IPS-NIHi7 (cell line): ENCODE results near the gene MEG3.
"Not testable (repeated sequence)": the region's sequence is repeated elsewhere in the genome, so short reads cannot be mapped to it uniquely, and the experiment has no call there.

Experiments used
- DNase-seq: peaks from one replicate; pipeline ENCODE4 v3.0.0; 2012; ENCODE audit warnings: mixed read lengths; ENCODE audit errors: extremely low spot score

Gene MEG3

GRCh38 chr14:100815478-100816285 is 10.2 kb upstream of the MEG3 start:
- DNase-seq = no peak

DNA sequence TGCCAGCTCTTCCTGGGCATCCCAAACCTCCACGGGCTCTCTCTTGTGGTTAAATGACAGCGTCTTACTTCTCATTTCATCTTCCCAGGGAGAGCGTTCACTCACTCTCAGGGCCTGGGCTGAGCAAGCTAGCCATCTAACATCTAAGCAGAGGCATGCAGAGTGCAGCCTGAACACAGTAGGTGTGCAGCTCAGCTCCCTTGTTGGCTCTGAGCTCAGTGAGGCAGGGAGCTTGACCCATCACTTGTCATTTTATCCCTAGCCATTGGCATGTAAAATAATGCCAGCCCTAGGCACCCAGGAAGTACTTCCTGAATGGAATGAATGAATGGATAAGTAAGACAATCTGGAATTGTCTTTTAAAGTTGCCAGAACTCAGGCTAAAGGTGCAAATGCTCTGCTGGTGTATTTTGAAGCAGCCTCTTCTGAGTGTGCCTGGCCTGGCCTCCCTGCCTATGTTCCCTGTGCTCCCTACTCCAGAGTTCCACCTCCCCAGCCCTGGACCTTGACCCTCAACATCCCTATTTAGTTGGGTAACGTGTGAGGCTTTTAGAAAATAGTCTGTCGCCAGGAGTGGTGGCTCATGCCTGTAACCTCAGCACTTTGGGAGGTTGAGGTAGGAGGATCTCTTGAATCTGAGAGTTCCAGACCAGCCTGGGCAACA is 9.5 kb upstream of the MEG3 start:
- DNase-seq = no peak

GRCh38 chr14:100816950-100817901 is 8.7 kb upstream of the MEG3 start:
- DNase-seq = no peak

DNA sequence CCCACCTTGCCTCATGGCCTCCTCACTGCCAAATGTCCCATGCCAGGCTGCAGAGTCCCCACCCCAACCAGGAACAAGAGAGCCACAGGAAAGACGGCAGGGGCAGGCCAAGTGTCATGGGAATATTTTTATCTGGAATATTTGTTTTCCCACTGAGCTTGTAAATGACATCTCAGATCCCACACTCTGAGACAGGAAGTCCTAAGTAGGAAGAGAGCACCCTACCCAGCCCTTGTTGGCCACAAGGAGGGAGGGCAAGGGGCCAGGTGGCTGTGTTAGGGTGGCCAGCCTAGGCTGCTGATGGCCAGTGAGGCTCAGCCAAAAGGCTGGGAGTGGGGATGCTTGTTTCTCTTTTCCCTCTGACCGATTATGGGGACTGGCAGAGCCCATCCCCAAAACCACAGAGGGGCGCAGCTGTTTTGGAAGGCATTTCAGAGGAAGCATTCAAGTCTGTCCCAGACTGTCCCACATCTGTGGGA is 7.7 kb upstream of the MEG3 start:
- DNase-seq = no peak

GRCh38 chr14:100818923-100819322 is 7.0 kb upstream of the MEG3 start:
- DNase-seq = not testable (repeated sequence)

GRCh38 chr14:100819453-100819828 is 6.5 kb upstream of the MEG3 start:
- DNase-seq = no peak

DNA sequence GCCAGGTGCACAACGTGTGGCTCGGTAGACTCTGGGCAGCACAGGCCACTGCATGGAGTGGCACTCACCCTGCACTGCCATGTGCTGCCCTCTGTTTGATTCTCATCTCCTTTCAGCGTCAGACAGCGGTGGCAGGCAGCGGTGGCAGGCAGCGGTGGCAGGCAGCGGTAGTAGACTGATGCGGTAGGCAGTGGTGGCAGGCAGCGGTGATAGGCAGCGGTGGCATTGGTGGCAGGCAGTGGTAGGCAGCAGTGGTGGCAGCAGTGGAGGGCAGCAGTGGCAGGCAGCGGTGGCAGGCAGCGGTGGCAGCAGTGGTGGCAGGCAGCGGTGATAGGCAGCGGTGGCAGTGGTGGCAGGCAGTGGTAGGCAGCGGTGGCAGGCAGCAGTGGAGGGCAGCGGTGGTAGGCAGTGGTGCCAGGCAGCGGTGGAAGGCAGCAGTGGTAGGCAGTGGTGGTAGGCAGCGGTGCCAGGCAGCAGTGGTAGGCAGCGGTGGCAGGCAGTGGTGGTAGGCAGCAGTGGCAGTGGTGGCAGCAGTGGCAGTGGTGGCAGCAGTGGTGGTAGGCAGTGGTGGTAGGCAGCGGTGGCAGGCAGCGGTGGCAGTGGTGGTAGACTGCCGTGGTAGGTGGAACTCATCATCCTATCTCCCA is 6.0 kb upstream of the MEG3 start:
- DNase-seq = no peak

GRCh38 chr14:100820957-100821356 is 5.0 kb upstream of the MEG3 start:
- DNase-seq = no peak

DNA sequence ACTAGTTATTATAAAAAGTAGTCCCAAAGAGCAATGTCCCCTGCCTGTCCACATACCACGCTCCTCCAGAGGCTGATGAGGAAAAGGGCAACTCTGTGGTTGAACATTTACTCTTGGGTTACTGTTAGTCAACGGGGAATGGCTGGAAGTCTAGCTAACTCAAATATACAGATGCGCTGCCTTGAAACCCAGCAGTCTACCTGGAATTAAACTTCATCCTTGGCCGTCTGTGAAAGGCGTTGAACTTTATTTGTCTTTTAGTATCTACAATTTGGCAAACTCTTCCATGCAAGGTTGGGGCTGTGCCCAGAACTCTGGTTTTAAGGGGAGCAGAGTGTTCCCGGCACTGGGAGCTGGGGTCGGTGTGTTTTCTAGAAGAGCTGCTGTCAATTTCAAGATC is 3.9 kb upstream of the MEG3 start:
- no peak for DNase-seq

- no peak for DNase-seq
Measured at GRCh38 chr14:100822532-100823296, 3.2 kb upstream of the MEG3 start.

- DNase-seq = no peak
Measured at GRCh38 chr14:100823413-100824080, 2.4 kb upstream of the MEG3 start.

DNA sequence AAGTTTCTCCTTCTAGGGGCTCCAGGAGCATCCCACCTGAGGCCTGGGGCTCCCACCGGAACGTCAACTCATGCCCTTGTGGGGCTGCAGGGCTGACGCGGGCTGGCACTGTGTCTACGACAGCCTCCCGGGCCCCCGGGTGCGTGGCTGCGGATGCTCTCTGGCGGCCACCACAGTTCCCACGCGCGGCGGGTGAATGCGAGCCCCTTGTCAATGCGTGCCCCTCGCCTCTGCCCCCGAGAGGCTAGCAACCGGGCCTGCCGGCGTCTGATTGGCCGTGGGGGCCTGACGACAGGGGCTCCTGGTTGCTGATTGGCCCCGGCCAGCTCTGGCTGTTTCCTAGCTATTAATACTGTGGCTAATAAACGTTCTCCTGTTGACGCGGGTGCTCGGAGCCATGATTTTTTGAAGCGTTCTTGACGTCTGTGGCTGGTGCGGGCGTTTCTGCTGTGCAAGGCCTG is 1.8 kb upstream of the MEG3 start:
- peak; percentile 80 for DNase-seq

- no peak for DNase-seq
Measured at GRCh38 chr14:100824901-100825712, 811 bp upstream of the MEG3 start.

DNA sequence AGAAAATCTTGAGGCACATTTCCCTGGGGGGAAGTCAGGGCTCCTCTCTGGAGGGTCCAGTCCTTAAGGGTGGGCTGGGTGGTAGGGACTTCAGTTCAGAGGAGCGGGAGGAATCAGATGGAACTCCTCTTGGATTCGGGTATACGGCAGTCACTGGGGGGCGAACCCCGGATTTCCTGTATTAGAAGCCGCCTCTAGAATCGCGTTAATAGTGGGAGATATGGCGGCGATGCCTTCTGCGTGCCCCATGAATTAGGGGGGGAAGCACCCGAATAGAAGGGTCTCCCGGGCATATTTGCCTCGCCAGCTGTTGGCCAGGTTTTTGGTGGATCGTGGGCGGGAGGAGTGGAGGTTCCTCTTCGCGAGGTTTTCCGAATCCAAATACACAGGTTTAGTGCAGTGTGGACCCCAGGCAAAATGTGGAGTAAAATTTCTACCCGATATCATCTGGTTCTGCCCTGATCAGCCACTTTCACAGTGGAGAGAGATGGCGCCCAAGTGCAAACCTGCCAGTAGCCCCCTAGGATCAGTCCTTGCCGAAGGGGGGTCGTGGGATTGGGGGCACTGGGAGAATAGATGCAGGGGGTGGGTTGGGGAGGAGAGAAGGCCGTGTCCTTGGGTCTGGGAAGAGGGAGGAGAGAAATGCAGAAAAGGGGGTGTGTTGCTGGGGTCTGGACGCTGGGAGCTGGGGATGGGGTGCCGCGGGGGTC is 628 bp downstream of the MEG3 start:
- DNase-seq = no peak

- DNase-seq = no peak
Measured at GRCh38 chr14:100827101-100828021, 1.4 kb downstream of the MEG3 start.

DNA sequence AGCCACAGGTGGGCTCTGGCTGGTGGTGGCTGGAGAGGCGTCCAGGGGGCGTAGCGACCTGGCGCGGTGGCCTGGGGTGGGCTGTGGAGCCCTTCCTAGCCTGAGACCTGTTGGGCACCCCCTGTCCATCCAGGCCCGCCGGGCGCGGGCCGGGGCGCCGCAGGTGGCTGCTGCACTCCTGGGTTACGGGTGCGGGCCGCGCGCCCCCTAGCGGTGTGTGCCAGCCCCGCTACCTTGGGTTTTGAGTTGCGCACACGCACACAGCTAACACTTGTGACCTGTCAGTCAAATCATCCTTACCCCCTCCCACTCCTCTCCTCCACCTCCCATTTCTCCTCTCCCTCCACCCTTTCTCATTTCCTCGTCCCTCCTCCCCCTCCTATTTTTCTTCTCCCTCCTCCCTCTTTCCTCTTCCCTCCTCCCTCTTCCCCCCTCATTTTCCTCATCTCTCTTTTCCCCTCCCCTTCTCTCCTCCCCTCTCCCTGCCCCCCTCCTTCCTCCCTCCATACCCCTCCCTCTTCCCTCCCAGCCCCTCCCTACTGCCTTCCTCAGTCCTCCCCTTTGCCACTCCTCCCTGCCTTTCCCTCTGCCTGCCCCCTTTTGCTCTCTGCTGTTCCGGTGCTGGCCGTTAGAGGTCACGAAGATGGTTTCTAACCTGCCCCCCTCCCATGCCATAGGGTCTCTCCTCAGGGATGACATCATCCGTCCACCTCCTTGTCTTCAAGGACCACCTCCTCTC is 2.3 kb downstream of the MEG3 start:
- DNase-seq = no peak

DNA sequence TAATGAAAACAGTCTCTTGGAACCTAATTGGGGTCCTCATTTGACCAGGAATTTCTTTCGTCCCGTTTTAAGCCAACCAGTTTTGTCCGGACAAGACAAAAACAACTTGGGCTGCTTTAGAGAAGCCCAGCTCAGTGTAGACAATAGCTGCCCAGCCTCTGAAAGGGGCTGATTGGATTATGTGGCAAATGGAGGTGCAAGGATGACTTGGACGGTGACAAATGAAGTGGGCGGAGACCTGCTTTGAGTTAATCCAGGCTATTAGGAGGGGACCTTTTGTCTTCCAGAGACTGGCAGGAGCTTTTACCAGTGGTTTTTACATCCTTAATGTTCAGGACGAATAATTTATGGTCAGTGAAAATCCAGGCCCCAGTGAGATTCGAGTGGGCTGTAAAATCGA is 4.8 kb downstream of the MEG3 start:
- DNase-seq = no peak
